Inferior parietal cortex (tissue), 1 donor: ENCODE data around the gene PRSS33.

Source experiments
- DNase-seq: peaks from one replicate; pipeline ENCODE4 v3.0.0-alpha.2; 2016; ENCODE audit errors: extremely low spot score

Gene PRSS33

DNA sequence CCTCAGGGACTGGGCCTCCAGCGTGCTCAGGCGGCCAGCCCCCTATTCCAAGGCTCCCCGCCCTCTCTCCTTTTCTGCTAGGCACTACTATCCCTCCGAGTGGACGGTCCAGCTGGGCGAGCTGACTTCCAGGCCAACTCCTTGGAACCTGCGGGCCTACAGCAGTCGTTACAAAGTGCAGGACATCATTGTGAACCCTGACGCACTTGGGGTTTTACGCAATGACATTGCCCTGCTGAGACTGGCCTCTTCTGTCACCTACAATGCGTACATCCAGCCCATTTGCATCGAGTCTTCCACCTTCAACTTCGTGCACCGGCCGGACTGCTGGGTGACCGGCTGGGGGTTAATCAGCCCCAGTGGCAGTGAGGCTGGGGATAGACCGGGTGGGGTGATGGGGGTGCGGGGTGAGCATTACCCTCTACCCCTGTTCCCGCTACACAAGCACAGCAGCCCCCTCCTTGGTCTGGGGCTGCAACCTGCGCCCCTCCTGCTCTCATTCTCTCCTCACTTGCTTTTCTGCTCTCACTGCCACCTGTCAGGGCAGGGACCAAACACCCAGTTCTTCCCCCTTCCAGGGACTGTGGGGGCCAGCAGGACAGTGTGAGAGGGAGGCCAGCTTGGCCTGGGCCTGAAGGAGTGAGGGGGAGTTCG is 12.0 kb upstream of the PRSS33 start:
- DNase-seq: no peak

DNA sequence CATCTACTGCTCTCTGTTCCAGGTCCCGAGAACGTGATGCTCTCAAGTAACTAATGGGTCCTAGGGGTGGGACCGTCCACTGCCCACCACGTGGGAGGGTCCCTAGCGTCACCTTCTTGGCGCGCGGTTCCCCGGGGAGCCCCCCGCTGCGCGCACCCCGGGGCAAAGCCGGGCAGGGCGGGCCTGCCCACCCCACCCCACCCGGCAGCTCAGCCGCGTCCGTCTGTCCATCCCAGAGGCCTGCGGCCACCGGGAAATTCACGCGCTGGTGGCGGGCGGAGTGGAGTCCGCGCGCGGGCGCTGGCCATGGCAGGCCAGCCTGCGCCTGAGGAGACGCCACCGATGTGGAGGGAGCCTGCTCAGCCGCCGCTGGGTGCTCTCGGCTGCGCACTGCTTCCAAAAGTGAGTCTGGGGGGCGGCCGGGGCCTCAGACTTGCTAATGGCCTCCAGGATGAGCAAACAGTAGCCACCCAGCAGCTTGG is 11.4 kb upstream of the PRSS33 start:
- no peak for DNase-seq

DNA sequence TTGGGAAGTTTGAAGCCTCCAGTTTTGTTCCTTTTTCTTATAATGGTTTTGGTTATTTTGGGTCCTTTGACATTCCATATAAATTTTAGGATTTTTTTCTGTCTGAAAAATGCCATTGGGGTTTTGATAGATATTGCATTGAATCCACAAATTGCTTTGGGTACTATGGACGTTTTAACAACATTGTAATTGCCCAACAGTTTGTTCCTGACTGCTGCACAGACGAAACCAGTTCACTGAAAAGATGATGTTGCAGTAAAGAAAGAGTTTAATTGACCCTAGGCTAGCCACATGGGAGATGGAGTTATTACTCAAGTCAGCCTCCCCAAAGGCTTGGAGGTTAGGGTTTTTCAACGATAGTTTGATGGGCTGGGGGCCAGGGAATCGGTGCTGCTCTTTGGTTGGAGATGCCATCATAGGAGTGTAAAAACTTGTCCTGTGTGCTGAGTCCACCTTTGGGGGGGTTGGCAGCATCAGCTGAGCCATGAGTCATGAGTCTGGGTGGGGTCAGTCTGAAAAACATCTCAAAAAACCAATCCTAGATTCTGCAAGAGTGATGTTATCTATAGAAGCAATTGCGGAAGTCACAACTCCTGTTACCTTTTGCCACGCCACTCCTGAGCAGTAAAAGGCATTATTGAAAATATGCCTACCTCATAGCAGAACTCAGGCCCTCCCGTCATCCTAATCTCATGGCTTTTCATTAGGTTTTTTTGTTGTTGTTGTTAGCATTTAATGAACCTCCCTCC is 8.2 kb upstream of the PRSS33 start:
- DNase-seq: no peak

DNA sequence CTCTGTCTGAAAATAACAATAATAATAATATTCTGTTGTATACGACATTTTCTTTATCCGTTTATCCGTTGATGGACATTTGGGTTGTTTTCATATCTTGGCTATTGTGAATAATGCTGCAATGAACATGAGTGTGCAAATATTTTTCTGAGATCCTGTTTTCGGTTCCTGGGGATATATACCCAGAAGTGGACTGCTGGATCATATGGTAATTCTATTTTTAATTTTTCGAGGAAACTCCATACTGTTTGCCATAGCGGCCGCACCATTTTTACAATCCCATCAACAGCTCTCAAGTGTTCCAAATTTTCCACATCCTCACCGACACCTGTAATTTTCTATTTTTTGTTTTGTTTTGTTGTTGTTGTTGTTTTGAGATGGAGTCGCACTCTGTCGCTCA is 5.6 kb upstream of the PRSS33 start:
- no peak for DNase-seq

DNA sequence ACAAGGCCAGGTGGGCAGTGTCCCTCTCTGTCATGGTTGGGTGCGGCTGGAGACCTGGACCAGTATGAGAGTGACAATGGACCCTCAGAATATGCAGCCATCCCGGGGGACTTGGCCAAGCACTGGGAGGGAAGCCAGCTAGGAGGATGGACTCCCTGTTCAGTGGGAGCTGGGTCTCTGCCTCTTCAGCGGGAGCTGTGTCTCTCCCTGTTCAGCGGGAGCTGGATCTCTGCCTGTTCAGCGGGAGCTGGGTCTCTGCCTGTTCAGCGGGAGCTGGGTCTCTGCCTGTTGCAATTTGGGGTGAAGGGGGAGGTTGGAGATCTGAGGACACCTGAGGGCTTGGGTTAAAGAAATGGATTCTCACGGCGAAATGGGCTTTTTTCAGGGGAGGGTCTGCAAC is 3.8 kb upstream of the PRSS33 start:
- no peak for DNase-seq

DNA sequence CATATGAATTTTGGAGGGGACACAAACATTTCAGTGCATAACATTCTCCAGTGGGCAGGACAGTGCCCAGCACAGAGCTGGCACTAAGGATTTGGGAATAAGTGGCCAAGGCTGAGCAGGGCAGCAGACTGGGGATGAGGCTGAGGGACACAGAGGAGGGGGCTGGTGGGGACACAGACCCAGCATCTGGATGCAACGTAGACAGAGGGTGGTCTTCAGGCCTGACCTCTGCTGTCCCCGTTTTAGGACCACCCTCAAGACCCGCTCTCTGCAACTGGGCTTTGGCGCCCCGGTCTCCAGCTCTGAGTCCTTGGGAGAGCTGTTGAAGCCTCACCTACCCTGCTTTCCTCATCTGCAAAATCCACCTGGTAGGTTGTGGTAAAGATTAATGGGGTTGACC is 3.3 kb upstream of the PRSS33 start:
- no peak for DNase-seq

DNA sequence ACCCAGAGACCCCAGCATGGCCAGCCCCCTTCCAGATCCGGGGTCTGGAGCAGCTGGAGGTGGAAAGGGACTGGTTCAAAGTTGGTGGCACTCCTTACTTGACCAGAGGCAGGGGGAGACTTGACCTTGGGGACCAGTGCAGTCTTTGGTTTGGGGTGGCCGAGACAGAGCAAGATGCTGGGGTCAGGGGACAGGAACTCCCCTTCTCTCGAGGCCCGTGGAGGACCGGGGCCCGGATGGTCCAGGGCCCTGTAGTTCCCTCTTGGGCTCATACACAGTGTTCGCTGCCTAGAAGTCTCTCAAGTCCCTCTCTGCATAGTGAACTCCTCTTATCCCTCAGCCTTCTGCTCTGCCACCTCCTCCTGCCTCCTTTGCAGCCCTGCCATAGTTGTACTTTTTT is 601 bp upstream of the PRSS33 start:
- DNase-seq: no peak

DNA sequence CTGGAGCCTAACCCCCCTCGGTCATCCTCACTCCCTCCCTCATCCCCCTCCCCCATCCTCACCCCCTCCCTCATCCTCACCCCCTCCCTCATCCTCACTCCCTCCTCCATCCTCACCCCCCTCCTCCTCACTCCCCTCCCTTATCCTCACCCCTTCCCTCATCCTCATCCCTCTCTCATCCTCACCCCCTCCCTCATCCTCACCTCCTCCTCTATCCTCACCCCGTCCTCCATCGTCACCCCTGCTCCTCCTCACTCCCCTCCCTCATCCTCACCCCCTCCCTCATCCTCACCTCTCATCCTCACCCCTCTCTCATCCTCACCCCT is 571 bp downstream of the PRSS33 start:
- no peak for DNase-seq

DNA sequence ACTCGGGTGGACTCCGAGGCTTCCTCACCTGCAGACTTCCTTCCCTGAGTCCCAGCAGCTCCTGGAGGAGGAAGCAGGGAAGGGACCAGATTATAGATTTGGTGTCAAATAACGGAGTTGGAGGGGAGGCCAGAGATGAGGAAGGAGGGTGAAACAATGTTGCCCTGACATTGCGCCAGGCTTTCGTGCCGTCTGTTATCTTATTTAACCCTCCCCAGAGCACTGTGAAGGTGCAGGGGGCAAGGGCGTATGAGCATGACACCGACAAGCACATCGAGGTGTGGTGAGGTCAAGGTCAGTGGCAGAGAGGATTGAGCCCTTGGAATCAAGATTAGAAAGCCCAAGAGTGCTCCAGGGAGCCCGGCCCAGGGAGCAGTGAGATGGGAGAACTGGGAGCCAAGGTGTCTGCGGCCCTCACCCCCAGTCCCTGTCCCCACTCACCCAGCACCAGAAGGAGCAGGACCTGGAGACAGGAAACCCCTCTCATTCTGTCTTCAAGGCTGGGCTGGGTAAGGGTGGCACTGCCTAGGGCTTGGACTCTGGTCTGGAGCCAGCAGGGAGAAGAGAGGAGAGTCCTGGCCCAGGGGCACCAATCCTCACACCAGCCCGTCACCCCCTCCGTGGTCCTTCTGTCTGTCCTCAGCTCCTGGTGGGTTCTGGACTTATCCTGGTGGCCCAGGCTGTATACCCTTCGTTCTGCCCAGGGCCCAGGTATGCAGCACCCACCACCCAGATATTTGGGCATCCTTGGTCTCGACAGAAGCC is 1.1 kb downstream of the PRSS33 start:
- no peak for DNase-seq

DNA sequence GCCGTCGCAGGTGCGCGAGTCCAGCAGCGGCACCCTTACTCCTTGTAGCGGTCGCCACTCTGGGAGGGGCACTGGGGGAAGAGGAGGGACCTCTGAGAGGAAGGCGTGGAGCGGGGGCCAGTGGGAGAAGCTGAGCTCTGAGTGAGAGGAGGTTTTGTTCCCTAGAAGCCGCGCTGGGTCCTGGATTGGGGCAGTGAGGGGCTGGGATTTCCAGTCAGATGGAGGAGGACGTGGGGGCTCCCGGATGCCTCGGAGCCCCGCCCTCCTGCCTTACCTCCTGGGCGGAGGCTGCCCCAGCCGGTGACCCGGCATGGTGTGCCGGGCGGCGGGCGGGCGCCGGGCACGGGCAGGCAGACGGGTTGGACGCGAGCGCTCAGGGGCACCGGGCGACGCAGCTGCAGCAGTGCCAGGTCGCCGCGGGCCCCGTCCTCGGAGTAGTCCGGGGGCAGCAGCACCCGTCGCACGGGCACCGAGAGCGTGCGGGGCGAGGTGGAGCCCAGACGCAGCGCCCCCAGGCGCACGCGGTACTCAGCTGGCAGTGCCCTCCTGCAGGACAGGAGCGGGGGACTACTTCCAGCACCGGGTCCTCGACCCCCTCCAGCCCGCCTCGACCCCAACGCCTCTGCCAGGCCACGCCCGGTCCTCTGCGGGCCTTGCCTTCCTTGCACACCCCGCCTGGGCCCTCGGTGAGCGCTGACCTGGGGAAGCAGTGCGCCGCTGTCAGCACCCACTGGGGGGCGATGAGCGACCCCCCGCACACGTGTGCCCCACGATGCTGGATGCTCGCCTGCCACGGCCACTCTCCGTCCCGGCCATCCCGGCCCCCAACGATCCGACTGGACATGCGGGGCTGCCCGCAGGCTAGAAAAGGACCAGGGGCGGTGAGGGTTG is 2.0 kb downstream of the PRSS33 start:
- DNase-seq: no peak

DNA sequence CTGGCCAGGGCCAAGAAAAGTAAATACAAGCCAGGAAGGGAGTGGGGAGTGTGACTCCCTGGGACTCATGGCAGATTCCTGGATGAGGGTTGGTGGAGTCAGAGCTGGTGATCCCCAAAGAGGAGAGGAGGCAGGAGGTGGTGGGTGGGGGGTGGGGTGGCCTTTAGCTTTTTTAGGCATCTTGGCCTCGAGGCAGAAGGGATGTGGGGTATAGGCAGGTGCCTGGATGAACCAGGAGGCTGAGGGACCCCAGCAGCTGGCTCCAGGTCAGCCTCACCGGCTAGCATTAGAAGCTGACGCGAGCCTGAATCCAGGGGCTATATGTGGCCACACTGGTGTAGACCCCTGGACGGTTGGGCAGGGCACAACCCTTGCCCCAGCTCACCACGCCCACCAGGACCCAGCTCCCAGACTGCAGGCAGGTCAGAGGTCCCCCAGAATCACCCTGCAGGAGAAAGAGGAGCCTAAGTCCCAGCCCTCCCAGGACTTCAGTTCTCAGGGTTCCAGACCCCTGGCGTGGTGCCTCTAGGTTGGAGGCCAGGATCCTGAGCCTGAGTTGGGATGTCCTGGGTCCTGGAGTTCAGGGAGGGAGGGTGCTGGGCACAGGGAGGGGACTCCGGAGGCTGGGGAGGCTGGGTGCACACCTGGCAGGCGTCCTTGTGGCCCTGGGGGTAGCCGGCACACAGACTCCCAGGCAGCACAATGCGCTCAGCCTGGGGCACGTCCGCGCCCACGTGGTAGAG is 2.8 kb downstream of the PRSS33 start:
- no peak for DNase-seq

DNA sequence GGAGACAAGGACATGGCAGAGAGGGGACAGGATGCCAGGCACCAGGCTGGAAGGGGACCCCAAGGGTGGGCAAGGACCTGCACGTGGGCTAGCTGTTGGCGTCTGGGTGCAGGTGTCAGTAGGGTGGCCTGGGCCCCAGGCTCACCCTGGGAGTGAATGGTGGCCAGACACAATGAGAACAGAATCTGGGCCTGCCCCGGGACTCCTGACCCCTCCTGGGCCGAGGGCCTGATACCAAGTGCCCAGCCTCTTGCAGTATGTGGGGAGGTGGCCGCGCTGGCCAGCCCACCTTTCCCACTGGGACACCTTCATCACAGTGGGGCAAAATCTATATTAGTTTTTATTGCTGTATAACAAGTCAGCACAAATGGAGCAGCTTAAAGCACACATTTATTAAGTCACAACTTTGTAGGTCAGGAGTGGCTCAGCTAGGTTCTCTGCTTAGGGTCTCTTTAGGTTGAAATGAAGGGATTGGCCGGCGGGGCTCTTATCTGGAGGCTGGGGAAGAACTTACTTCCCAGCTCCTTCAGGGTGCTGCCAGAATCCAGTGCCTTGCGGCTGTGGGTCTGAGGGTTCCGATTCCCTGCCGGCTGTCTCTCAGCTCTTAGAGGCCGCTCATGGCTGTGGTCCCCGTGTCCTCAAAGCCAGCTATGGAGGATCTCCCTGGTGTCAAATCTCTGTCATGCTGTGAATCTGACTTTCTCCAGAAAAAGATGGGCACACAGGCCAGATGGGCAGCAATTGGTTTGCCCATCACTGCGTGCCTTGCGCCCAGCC is 3.6 kb downstream of the PRSS33 start:
- no peak for DNase-seq

DNA sequence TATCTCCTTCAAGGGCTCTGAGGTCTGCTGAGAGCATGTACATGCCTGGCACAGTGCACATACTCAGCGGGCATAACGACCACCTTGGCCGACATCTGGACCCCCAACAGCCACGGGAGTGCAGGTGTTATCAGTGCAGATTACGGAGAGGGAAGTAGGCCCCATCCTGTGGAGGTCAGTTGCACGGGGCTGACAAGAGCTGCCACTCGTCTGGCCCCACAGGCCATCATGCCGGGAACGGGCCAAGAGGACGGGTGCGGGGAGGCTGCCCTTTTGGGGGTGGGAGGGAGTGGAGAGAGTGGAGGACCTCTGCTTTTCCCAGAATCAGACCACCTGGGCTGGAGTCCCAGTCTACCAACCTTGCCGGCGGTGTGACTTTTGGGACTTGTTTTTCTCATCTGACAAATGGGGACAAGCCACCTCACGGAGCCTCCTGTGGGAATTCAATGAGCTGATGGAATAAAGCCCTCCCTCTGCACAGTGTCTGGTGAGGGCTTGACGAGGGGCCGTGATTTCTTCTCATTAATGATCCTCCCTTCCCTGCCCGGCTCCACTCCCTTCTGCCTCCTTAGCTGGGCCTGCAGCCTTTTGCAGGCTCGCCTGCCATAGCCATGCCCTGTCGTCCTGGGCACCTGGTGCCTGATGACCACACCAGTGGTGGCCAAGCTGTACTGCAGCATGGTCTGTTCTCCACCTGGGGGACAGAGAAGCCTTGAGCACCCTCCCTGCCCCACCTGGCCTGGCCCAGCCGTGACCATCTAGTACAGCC is 4.6 kb downstream of the PRSS33 start:
- no peak for DNase-seq

DNA sequence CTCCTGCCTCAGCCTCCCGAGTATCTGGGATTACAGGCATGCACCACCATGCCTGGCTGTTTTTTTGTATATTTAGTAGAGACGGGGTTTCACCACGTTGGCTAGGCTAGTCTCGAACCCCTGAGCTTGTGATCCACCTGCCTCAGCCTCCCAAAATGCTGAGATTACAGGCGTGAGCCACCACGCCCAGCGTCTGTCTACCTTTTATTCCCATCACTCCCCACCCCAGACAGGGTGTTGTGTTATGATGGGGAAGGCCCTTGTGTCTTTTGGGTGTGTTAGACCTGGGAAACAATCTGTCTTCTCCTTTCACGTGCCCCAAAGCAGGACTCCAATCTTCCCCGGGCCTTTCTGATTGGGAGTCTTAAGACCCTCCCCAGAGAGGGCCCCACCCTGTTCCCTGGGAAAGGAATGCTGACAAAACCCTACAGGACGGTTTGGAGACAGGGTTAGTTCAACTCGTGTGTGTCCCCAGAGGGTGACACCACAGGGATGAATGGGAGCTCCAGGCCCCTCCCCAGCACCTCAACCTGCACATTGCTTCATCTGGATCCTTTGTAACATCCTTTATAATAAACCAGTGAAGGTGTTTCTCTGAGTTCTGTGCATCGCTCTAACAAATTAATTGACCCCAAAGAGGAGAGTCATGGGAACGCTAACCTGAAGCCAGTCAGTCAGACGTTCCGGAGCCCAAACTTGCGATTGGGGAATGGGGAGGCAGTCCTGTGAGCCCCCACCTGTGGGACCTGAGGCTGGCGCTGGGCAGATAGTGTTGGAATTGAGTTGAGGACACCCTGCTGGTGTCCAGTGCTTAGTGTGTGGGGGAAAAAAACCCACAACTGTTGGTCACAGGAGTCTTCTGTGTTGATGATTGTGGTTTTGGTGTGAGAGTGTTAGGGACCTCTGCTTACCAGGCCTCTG is 7.1 kb downstream of the PRSS33 start:
- DNase-seq: no peak

DNA sequence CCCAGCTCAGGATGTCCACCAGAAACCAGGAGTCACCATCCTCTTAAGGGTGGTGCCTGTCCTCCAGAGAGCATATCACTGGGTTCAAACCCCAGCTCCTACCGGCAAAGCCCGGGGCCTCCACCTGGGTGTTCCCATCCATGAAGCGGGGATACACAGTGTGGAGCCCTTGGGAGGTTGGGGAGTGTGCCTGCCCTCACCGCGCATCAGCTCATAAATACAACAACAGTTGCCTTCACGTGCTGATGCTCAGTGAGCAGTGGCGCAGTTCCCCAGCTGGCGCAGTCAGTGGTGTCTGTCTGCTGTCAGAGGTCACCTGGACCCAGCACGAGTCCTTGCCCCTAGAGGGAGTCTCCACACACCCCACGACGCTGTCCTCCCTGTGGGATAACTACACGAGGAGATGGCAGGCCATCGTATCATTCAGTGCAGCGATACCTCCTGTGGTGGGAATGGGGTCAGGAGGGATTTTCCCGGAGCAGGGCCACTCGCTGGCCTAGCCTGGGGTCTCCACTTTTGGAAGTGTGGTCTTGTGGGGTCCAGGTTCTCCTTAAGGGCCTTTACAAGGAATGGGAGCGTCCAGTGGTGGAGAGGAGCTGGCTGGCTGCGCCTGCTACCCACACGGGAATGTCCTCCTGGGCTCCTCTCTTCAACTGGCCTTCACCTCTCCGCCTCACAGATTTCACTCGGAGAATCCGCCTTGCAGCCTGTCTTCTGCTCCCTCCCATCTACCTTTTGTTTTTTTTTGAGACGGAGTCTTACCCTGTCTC is 8.0 kb downstream of the PRSS33 start:
- DNase-seq: no peak

DNA sequence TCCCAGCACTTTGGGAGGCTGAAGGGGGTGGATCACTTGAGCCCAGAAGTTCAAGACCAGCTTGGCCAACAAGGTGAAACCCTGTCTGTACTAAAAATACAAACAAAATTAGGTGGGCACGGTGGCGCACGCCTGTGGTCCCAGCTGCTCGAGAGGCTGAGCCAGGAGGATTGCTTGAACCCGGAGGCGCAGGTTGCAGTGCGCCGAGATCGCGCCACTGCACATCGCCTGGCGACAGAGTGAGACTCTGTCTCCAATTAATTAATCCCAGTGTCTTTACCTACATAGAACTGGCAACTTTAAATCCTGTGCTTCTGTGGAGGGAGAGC is 8.8 kb downstream of the PRSS33 start:
- no peak for DNase-seq

DNA sequence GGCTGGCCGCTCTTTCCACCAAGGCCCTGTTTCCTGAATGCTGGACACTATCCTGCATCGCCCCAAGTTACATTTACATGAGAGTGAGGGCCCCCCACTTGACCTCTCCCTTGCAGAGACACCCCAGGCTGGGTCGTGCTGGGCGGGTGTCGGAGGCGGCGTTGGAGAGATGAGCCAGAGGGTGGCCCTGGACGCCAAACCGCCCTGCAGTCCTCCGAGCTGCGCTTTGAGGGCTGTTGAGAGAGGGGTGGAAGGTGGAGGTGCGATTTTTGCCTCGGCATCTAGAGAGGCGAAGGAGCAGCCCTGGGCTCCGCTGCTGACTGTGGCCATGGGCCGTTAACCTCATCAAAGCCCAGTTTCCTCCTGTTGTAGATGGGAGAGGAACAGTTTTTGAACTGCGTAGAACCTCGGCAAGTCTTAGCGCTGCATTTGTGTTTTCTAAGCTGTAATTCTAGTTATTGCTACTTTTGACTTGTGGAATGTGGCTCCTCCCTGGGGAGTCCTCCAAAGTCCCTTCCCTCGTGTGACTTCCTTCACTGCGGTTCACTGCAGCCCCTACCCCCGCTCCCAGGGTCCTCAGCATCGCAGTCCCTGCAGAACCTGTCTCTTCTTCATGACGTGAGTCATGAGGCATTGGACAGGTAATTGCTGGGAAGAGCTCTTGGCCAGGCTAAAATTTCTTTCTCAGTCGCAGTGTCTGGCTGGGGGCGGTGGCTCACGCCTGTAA is 9.3 kb downstream of the PRSS33 start:
- DNase-seq: peak; percentile 16
